ENCODE results near the gene IL13RA1.

DNA sequence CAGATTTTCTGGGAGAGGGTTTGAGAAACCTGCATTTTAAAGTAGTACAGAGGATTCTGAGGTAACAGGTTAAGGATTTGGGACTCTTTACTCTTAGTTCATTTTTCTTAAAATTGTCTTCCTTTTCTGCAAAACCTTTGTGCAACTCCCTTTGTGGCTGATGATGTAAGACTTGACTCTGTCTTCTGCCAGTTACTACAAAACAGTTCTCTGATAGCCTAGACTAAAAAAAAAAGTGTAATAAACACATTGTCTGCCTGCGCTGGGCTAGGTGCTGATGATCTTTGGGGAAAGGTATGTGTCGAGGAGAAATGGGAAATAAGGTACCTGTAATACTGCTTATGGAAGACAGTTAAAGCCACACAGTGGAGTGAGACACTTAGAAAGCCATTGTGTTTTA, 28.7 kb downstream of the IL13RA1 start:
- TF ChIP-seq, protein P1, sequence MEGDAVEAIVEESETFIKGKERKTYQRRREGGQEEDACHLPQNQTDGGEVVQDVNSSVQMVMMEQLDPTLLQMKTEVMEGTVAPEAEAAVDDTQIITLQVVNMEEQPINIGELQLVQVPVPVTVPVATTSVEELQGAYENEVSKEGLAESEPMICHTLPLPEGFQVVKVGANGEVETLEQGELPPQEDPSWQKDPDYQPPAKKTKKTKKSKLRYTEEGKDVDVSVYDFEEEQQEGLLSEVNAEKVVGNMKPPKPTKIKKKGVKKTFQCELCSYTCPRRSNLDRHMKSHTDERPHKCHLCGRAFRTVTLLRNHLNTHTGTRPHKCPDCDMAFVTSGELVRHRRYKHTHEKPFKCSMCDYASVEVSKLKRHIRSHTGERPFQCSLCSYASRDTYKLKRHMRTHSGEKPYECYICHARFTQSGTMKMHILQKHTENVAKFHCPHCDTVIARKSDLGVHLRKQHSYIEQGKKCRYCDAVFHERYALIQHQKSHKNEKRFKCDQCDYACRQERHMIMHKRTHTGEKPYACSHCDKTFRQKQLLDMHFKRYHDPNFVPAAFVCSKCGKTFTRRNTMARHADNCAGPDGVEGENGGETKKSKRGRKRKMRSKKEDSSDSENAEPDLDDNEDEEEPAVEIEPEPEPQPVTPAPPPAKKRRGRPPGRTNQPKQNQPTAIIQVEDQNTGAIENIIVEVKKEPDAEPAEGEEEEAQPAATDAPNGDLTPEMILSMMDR (conservative IDR thresholded peaks at IDR 0.05): no peak
- TF ChIP-seq ZFX (IDR thresholded peaks at IDR 0.05): no peak

All from C4-2B (cell line).